ENCODE data around the gene FHAD1.

The FHAD1 gene

GRCh38 chr1:15256584-15256983 is 9.6 kb downstream of the FHAD1 start:
- no peak overlapping the region for H3K4me3 ChIP-seq (replicated peaks; ENCODE audit: low read depth, low read length)
- TF ChIP-seq, protein P1, sequence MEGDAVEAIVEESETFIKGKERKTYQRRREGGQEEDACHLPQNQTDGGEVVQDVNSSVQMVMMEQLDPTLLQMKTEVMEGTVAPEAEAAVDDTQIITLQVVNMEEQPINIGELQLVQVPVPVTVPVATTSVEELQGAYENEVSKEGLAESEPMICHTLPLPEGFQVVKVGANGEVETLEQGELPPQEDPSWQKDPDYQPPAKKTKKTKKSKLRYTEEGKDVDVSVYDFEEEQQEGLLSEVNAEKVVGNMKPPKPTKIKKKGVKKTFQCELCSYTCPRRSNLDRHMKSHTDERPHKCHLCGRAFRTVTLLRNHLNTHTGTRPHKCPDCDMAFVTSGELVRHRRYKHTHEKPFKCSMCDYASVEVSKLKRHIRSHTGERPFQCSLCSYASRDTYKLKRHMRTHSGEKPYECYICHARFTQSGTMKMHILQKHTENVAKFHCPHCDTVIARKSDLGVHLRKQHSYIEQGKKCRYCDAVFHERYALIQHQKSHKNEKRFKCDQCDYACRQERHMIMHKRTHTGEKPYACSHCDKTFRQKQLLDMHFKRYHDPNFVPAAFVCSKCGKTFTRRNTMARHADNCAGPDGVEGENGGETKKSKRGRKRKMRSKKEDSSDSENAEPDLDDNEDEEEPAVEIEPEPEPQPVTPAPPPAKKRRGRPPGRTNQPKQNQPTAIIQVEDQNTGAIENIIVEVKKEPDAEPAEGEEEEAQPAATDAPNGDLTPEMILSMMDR (IDR thresholded peaks at IDR 0.05; ENCODE audit: low read length, missing control alignments), result no peak
- DNase-seq (ENCODE audit: low read depth), result no peak

GRCh38 chr1:15257309-15257708 is 10.3 kb downstream of the FHAD1 start:
- no peak overlapping the region for H3K4me3 ChIP-seq (replicated peaks; ENCODE audit: low read depth, low read length)
- TF ChIP-seq, protein P1 (IDR thresholded peaks at IDR 0.05; ENCODE audit: low read length, missing control alignments), result no peak
- DNase-seq (ENCODE audit: low read depth), result no peak

- H3K4me3 ChIP-seq (replicated peaks; ENCODE audit: low read depth, low read length), result no peak overlapping the region
- TF ChIP-seq, protein P1 (IDR thresholded peaks at IDR 0.05; ENCODE audit: low read length, missing control alignments), result no peak
- no peak for DNase-seq (ENCODE audit: low read depth)
Observed at GRCh38 chr1:15258833-15259621, 12.0 kb downstream of the FHAD1 start.

DNA sequence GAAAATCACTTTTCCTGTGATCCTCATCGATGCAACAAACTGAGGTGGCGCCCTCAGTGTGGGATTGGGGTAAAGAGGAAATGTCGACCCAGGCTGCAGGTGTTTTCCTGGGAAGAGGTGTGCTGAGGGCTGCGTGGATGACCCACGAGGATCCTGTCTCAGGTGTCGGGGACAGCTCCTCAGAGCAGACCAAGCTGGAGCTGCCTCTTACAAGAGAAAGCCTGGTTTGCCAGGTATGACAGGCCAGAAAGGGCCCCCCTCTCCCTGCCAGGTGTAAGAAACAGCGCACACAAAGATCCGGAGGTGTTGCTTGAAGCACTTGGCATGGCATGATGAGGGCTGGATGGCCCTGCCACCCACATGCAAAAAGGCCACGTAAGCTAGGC is 12.6 kb downstream of the FHAD1 start:
- TF ChIP-seq, protein P1 (IDR thresholded peaks at IDR 0.05; ENCODE audit: low read length, missing control alignments), result no peak
- H3K4me3 ChIP-seq (replicated peaks; ENCODE audit: low read depth, low read length), result no peak overlapping the region
- DNase-seq (ENCODE audit: low read depth), result no peak

GRCh38 chr1:15260418-15261154 is 13.6 kb downstream of the FHAD1 start:
- TF ChIP-seq, protein P1 (IDR thresholded peaks at IDR 0.05; ENCODE audit: low read length, missing control alignments), result no peak
- H3K4me3 ChIP-seq (replicated peaks; ENCODE audit: low read depth, low read length), result no peak overlapping the region
- peak; percentile 85 for DNase-seq (ENCODE audit: low read depth)

DNA sequence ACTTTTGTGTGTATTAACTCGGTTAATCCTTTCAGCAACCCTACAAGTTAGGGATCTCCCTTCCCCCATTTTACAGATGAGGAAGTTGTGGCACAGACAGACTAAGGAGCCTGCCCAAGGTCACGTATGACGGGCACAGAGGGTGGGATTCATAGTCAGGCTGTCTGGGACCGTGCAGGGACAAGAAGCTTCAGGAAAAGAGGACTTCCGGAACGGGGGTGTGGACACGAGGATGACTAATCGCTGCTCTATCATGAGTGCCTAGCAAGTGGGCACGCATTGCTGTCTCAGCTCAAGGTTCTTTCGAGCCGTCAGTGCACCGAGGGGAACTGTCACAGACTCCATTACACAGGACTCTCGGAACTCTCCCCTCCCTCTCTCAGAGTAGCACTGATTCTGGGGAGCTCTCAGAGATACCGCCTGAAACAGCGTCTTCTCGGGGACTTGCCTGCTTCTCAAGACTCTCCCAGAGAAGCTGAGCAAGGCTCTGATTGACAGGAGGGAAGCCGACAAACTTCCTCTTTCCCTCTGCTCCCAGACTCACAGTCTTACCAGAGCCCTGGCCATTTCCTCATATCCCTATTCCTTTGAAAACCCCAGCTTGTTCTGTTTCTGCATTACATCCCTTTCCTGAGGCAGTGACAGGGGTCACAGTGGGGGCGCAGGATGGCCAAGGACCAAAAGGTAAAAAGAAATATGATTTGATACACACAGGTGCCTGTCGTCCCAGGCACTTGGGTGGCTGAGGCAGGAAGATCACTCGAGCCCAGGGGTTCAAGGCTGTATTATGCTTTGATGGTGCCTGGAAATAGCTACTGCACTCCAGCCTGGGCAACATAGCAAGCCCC is 14.4 kb downstream of the FHAD1 start:
- TF ChIP-seq, protein P1 (IDR thresholded peaks at IDR 0.05; ENCODE audit: low read length, missing control alignments), result no peak
- H3K4me3 ChIP-seq (replicated peaks; ENCODE audit: low read depth, low read length), result no peak overlapping the region

More for the DNA sequence above, 14.4 kb downstream of the FHAD1 start:
- DNase-seq (ENCODE audit: low read depth), result peak; percentile 44
